Ishikawa (cell line): ENCODE measurements around the gene CER1.

Source experiments
- CEBPB ChIP-seq: IDR thresholded peaks from 2 replicates; pipeline ENCODE4 v1.6.1; 2012
- CREB1 ChIP-seq: IDR thresholded peaks from 2 replicates; pipeline ENCODE4 v1.6.1; 2012; ENCODE audit warnings: low read depth
- EGR1 ChIP-seq: IDR thresholded peaks from 2 replicates; pipeline ENCODE4 v1.6.1; 2012
- EP300 ChIP-seq: IDR thresholded peaks from 2 replicates; pipeline ENCODE4 v1.6.1; 2012; ENCODE audit warnings: borderline replicate concordance
- FOXM1 ChIP-seq: IDR thresholded peaks from 2 replicates; pipeline ENCODE4 v1.6.1; 2012; ENCODE audit warnings: low read depth, borderline replicate concordance
- NFIC ChIP-seq: IDR thresholded peaks from 2 replicates; pipeline ENCODE4 v1.6.1; 2012
- RAD21 ChIP-seq: IDR thresholded peaks from 2 replicates; pipeline ENCODE4 v1.6.1; 2012; ENCODE audit warnings: low read depth
- TAF1 ChIP-seq: IDR thresholded peaks from 2 replicates; pipeline ENCODE4 v1.6.1; 2012; ENCODE audit warnings: low read depth, mild to moderate bottlenecking
- TCF12 ChIP-seq: IDR thresholded peaks from 2 replicates; pipeline ENCODE4 v1.6.1; 2012; ENCODE audit warnings: low read depth
- TEAD4 ChIP-seq: IDR thresholded peaks from 2 replicates; pipeline ENCODE4 v1.6.1; 2012
- USF1 ChIP-seq: IDR thresholded peaks from 2 replicates; pipeline ENCODE4 v1.6.1; 2012
- YY1 ChIP-seq: IDR thresholded peaks from 2 replicates; pipeline ENCODE4 v1.6.1; 2012; ENCODE audit warnings: low read depth
- ZBTB7A ChIP-seq: IDR thresholded peaks from 2 replicates; pipeline ENCODE4 v1.6.1; 2012; ENCODE audit warnings: low read depth
- TF ChIP-seq, protein P1 (sequence below): IDR thresholded peaks from 2 replicates; pipeline ENCODE4 v1.6.1; 2012; ENCODE audit warnings: low read depth, mild to moderate bottlenecking
- TF ChIP-seq, protein P2 (sequence below): IDR thresholded peaks from 2 replicates; pipeline ENCODE4 v1.6.1; 2012

Gene CER1

DNA sequence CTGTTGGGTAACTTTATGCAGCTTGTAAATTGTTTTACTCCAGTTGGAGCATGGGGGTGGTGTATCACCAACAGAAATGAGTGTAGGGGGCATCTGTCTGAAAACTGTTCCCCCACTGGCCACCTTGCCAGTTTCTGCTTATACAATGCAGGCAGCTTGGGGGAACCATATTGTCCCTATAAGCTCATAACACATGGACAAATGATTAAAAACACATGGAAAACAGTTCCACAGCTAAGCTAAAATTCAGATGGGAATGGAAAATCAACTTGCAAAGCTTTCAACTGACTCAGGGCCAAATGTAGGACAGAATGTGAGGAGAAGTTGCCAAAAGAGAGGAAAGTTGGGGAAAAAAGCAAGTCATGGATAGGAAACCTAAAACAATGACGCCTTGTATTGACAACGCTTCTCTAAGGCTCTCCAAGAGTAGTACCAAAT is 7.9 kb upstream of the CER1 start:
- no peak for TF ChIP-seq CREB1
- TF ChIP-seq ZBTB7A: no peak
- TF ChIP-seq, protein P1, sequence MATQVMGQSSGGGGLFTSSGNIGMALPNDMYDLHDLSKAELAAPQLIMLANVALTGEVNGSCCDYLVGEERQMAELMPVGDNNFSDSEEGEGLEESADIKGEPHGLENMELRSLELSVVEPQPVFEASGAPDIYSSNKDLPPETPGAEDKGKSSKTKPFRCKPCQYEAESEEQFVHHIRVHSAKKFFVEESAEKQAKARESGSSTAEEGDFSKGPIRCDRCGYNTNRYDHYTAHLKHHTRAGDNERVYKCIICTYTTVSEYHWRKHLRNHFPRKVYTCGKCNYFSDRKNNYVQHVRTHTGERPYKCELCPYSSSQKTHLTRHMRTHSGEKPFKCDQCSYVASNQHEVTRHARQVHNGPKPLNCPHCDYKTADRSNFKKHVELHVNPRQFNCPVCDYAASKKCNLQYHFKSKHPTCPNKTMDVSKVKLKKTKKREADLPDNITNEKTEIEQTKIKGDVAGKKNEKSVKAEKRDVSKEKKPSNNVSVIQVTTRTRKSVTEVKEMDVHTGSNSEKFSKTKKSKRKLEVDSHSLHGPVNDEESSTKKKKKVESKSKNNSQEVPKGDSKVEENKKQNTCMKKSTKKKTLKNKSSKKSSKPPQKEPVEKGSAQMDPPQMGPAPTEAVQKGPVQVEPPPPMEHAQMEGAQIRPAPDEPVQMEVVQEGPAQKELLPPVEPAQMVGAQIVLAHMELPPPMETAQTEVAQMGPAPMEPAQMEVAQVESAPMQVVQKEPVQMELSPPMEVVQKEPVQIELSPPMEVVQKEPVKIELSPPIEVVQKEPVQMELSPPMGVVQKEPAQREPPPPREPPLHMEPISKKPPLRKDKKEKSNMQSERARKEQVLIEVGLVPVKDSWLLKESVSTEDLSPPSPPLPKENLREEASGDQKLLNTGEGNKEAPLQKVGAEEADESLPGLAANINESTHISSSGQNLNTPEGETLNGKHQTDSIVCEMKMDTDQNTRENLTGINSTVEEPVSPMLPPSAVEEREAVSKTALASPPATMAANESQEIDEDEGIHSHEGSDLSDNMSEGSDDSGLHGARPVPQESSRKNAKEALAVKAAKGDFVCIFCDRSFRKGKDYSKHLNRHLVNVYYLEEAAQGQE: no peak
- no peak for TF ChIP-seq TEAD4
- no peak for TF ChIP-seq YY1
- no peak for TF ChIP-seq EGR1
- no peak for TF ChIP-seq TCF12
- no peak for TF ChIP-seq TAF1
- TF ChIP-seq EP300: no peak
- TF ChIP-seq CEBPB: no peak
- no peak for TF ChIP-seq RAD21
- no peak for TF ChIP-seq FOXM1
- no peak for TF ChIP-seq NFIC
- TF ChIP-seq, protein P2, sequence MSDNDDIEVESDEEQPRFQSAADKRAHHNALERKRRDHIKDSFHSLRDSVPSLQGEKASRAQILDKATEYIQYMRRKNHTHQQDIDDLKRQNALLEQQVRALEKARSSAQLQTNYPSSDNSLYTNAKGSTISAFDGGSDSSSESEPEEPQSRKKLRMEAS: no peak
- no peak for TF ChIP-seq USF1

DNA sequence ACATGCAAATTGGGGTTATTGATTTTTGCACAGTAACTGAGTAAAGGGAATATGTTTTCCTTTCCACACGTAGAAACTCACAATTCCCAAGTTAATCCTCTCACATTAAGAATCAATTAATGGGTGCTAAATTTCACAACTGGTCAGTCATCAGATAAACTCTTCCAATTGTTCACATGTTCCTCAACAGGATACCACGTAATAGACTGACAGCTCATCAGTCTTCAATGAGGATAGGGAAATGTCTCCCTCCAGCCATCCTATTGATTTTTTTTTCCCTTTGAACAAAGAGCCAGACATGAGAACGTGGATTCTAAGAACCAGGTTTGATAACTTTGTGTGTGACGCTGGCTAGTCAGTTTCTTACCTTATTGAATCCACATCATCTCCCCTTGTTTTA is 768 bp upstream of the CER1 start:
- TF ChIP-seq EGR1: no peak
- no peak for TF ChIP-seq EP300
- no peak for TF ChIP-seq RAD21
- TF ChIP-seq, protein P2: no peak
- no peak for TF ChIP-seq ZBTB7A
- no peak for TF ChIP-seq CEBPB

DNA sequence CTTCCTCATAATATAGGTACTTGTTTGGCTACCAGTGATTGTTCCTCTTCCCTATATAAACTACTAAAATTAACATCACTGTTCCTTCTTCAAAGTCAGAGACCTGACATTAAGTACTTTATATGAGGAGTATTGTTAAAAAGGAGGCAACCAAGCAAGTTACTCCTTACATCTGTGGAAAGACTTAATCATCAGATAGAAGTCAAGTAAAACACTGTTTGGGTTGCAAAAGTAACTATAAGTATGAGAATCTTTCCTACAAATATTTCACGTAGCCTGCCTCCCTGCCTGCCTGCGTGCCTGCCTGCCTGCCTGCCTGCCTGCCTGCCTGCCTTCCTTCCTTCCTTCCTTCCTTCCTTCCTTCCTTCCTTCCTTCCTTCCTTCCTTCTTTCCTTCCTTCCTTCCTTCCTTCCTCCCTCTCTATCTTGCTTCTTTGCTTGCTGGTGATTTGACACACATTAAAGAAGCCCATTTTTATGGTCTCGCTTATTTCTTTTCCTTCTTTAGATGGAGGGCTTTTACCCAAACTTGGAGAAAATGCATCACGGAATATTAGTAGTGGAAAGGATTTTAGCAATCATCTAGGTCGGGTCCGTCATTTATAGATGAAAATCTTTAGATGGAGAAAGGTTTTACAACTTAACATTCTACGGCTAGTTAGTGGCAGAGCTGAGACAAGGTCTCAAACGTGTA is 3.2 kb downstream of the CER1 start:
- TF ChIP-seq, protein P1: no peak
- TF ChIP-seq NFIC (no peak), RAD21 (no peak), CREB1 (no peak), TEAD4 (no peak), EGR1 (no peak), FOXM1 (no peak), USF1 (no peak), CEBPB (no peak), ZBTB7A (no peak), YY1 (no peak), EP300 (no peak), TCF12 (no peak)
- TF ChIP-seq, protein P2: no peak

- TF ChIP-seq TAF1 (no peak), TCF12 (no peak), CREB1 (no peak), EGR1 (no peak), USF1 (no peak), RAD21 (no peak), YY1 (no peak), CEBPB (no peak), FOXM1 (no peak), ZBTB7A (no peak), NFIC (no peak)
- TF ChIP-seq, protein P2: no peak
- TF ChIP-seq, protein P1: no peak
Measured at GRCh38 chr9:14715102-14715501, 7.4 kb downstream of the CER1 start.
